OCI-LY3 (cell line): Measurements from ENCODE around the gene NLRC5.

ENCODE experiments used
- H2AFZ ChIP-seq: fragments of 200-600, 300-600 bp; shearing (Covaris generic); 2 replicates; pipeline ENCODE4 v1.6.0; 2014; ENCODE audit warnings: antibody characterized with exemption, low read depth, low read length
- H3K27ac ChIP-seq: fragments of 200-600, 300-600 bp; sonication (generic); 2 replicates; pipeline ENCODE4 v1.5.1; 2014; ENCODE audit warnings: mild to moderate bottlenecking, low read length, moderate library complexity, mixed read lengths
- H3K27me3 ChIP-seq: fragments of 200-600, 300-600 bp; sonication (generic); 2 replicates; pipeline ENCODE4 v1.6.1; 2014; ENCODE audit warnings: low read depth, low read length, mixed read lengths
- H3K36me3 ChIP-seq: fragments of 200-600, 300-600 bp; sonication (generic); replicated peaks from 2 replicates; pipeline ENCODE3; 2014; ENCODE audit warnings: low read depth, low read length, mixed read lengths
- H3K4me1 ChIP-seq: fragments of 300-600, 200-600 bp; sonication (generic); 2 replicates; pipeline ENCODE4 v1.6.1; 2014; ENCODE audit warnings: low read length, mixed read lengths
- H3K4me2 ChIP-seq: fragments of 200-600, 300-600 bp; sonication (generic); 2 replicates; pipeline ENCODE4 v1.6.1; 2014; ENCODE audit warnings: low read length, mixed read lengths
- H3K4me3 ChIP-seq: fragments of 300-600, 200-600 bp; sonication (generic); 2 replicates; pipeline ENCODE4 v1.5.1; 2014; ENCODE audit warnings: antibody characterized with exemption, mild to moderate bottlenecking, low read length, moderate library complexity
- H3K79me2 ChIP-seq: fragments of 300-600, 200-600 bp; shearing (Covaris generic); 2 replicates; pipeline ENCODE4 v1.6.1; 2014; ENCODE audit warnings: mild to moderate bottlenecking, low read length, mixed read lengths
- H3K9ac ChIP-seq: fragments of 300-600, 200-600 bp; shearing (Covaris generic); 2 replicates; pipeline ENCODE4 v1.6.0; 2014; ENCODE audit warnings: mild to moderate bottlenecking, low read length, moderate library complexity
- H3K9me3 ChIP-seq: fragments of 200-600, 300-600 bp; shearing (Covaris generic); 2 replicates; pipeline ENCODE4 v1.6.1; 2014; ENCODE audit warnings: low read length, mixed read lengths; ENCODE audit not compliant: insufficient read depth
- H4K20me1 ChIP-seq: fragments of 200-600, 300-600 bp; sonication (generic); 2 replicates; pipeline ENCODE4 v1.6.1; 2016; ENCODE audit warnings: low read length, mixed read lengths; ENCODE audit not compliant: insufficient read depth
- CTCF ChIP-seq: fragments of 200-600, 300-600 bp; sonication (generic); IDR thresholded peaks from 2 replicates; pipeline ENCODE4 v1.5.1; 2014; ENCODE audit warnings: antibody characterized with exemption, low read length, low read depth
- EZH2phosphoT487 ChIP-seq: fragments of 200-600 bp; shearing (Covaris generic); IDR thresholded peaks from 2 replicates; pipeline ENCODE4 v1.6.1; 2018; ENCODE audit warnings: antibody characterized with exemption, mixed run types, low read depth

NLRC5 gene

GRCh38 chr16:56950455-56950854 is 38.9 kb upstream of the NLRC5 start:
- H3K9ac ChIP-seq = peak overlapping the region; percentile 59
- H2AFZ ChIP-seq = no peak overlapping the region
- H3K27ac ChIP-seq = peak overlapping the region; percentile 72
- peak overlapping the region; percentile 68 for H3K4me2 ChIP-seq
- H3K4me1 ChIP-seq = peaks cover 46% of the 10 kb centered on the region
- TF ChIP-seq CTCF = no peak
- TF ChIP-seq EZH2phosphoT487 = no peak
- H3K4me3 ChIP-seq = 0 out of 2 replicates have a peak overlapping the region, but pooled peaks have one; percentile 40
- H3K79me2 ChIP-seq = no peaks in the 10 kb centered on the region
- peaks cover 21% of the 10 kb centered on the region for H3K36me3 ChIP-seq
- no peaks in the 10 kb centered on the region for H3K27me3 ChIP-seq
- H3K9me3 ChIP-seq = no peaks in the 10 kb centered on the region
- H4K20me1 ChIP-seq = no peaks in the 10 kb centered on the region

- peak overlapping the region; percentile 68 for H3K4me2 ChIP-seq
- peak overlapping the region; percentile 72 for H3K27ac ChIP-seq
- no peaks in the 10 kb centered on the region for H3K9me3 ChIP-seq
- TF ChIP-seq EZH2phosphoT487 (no peak), CTCF (peak; percentile 91)
- H3K4me3 ChIP-seq = peak overlapping the region; percentile 40
- no peak overlapping the region for H2AFZ ChIP-seq
- no peaks in the 10 kb centered on the region for H4K20me1 ChIP-seq
- H3K4me1 ChIP-seq = peaks cover 39% of the 10 kb centered on the region
- no peaks in the 10 kb centered on the region for H3K27me3 ChIP-seq
- peaks cover 19% of the 10 kb centered on the region for H3K36me3 ChIP-seq
- H3K9ac ChIP-seq = peak overlapping the region; percentile 59
- no peaks in the 10 kb centered on the region for H3K79me2 ChIP-seq
These were observed 38.2 kb upstream of the NLRC5 start for GRCh38 chr16:56950881-56951771.

GRCh38 chr16:56953006-56953405 is 36.4 kb upstream of the NLRC5 start:
- Histone ChIP-seq H4K20me1 (no peaks in the 10 kb centered on the region), H3K36me3 (peaks cover 3% of the 10 kb centered on the region), H3K79me2 (no peaks in the 10 kb centered on the region), H2AFZ (no peak overlapping the region), H3K4me3 (no peak overlapping the region), H3K27me3 (no peaks in the 10 kb centered on the region), H3K4me2 (no peak overlapping the region), H3K9ac (no peak overlapping the region), H3K4me1 (peaks cover 42% of the 10 kb centered on the region), H3K9me3 (no peaks in the 10 kb centered on the region), H3K27ac (no peak overlapping the region)
- TF ChIP-seq CTCF (no peak), EZH2phosphoT487 (no peak)

GRCh38 chr16:56956076-56956475 is 33.3 kb upstream of the NLRC5 start:
- Histone ChIP-seq H3K27me3 (no peaks in the 10 kb centered on the region), H3K9me3 (no peaks in the 10 kb centered on the region), H3K4me1 (peaks cover 27% of the 10 kb centered on the region), H3K9ac (no peak overlapping the region), H4K20me1 (no peaks in the 10 kb centered on the region), H3K27ac (no peak overlapping the region), H3K4me2 (0 out of 2 replicates have a peak overlapping the region, but pooled peaks have one; percentile 27), H2AFZ (no peak overlapping the region), H3K36me3 (no peaks in the 10 kb centered on the region), H3K79me2 (no peaks in the 10 kb centered on the region), H3K4me3 (no peak overlapping the region)
- TF ChIP-seq CTCF = no peak
- no peak for TF ChIP-seq EZH2phosphoT487
